ENCODE measurements around the gene OR1F1. TPM values are rescaled to one million over a fixed set of nuclear protein-coding genes. Genes with fewer than 3 reads are reported as not detected.

The OR1F1 gene
- total and polyA plus RNA-seq, 9 of the 15 experiments (the other 6 are each of a cell fraction or from before 2014, with no cell fraction given), result 0.15 to 0.61 (median 0.35) TPM; not detected in 3

DNA sequence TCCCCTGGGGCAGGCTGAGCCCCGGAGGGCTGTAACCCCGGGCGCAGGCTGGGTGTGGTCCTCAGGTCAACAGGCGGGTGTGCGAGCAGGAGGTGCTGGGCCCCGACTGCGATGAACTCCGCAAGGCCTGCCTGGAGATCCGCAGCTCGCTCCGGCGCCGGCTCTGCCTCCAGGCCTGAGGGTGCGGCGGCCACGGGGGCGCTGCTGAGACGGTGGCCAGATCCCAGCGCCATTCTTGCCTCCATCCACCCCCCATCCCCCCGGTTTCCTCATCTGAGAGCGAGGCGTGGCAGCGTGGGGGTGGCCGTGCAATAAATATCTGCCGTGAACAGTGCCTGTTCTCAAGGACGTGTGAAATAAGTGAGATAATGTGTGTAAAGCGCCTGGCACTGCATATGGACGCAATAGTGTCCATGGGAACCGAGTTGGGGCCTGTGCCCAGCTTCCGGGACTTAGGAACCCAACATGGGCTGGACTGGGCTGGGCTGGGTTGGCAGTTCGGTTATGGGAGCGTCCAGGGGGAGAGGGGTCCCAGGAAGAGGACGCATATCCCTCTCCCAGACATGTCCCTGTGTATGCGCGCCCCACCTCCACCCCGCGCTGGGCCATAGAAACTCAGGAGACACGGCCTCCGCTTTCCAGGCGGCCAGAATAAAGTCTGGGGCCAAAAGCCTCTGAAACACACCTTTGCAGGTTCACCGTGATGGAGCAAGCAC is 38.2 kb upstream of the OR1F1 start (continued):
- TF ChIP-seq, protein P1, sequence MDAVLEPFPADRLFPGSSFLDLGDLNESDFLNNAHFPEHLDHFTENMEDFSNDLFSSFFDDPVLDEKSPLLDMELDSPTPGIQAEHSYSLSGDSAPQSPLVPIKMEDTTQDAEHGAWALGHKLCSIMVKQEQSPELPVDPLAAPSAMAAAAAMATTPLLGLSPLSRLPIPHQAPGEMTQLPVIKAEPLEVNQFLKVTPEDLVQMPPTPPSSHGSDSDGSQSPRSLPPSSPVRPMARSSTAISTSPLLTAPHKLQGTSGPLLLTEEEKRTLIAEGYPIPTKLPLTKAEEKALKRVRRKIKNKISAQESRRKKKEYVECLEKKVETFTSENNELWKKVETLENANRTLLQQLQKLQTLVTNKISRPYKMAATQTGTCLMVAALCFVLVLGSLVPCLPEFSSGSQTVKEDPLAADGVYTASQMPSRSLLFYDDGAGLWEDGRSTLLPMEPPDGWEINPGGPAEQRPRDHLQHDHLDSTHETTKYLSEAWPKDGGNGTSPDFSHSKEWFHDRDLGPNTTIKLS (IDR thresholded peaks at IDR 0.05; ENCODE audit: borderline replicate concordance, low read depth), result peak; percentile 69; the same call in 1 of the 2 replicates
- peak; percentile 85 for TF ChIP-seq ZFX (CRISPR knock-in tag; IDR thresholded peaks at IDR 0.05)
- TF ChIP-seq CREB1 (IDR thresholded peaks at IDR 0.05), result 0 out of 2 replicates have a peak, but pooled peaks have one; percentile 26
- no peak for TF ChIP-seq CREB1 (CRISPR knock-in tag; IDR thresholded peaks at IDR 0.05)
- no peak for TF ChIP-seq ZNF398 (CRISPR knock-in tag; IDR thresholded peaks at IDR 0.05)
- TF ChIP-seq MYNN (IDR thresholded peaks at IDR 0.05), result 0 out of 2 replicates have a peak, but pooled peaks have one; percentile 7
- TF ChIP-seq MYNN (CRISPR knock-in tag; IDR thresholded peaks at IDR 0.05), result no peak
- TF ChIP-seq, protein P2, sequence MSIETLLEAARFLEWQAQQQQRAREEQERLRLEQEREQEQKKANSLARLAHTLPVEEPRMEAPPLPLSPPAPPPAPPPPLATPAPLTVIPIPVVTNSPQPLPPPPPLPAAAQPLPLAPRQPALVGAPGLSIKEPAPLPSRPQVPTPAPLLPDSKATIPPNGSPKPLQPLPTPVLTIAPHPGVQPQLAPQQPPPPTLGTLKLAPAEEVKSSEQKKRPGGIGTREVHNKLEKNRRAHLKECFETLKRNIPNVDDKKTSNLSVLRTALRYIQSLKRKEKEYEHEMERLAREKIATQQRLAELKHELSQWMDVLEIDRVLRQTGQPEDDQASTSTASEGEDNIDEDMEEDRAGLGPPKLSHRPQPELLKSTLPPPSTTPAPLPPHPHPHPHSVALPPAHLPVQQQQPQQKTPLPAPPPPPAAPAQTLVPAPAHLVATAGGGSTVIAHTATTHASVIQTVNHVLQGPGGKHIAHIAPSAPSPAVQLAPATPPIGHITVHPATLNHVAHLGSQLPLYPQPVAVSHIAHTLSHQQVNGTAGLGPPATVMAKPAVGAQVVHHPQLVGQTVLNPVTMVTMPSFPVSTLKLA (conservative IDR thresholded peaks at IDR 0.05), result peak in 1 of 2 experiments; percentile 57; a peak in 2 of 4 replicates
- peak; percentile 98 to 99 for TF ChIP-seq UBTF (IDR thresholded peaks at IDR 0.05; ENCODE audit: borderline replicate concordance in 1 of 2, low read depth in 2 of 2, low read length in 2 of 2)
- peak; percentile 47 for TF ChIP-seq BHLHE40 (IDR thresholded peaks at IDR 0.05; ENCODE audit: low read length)
